ENCODE measurements around the gene RBM48. TPM values are rescaled to one million over a fixed set of nuclear protein-coding genes. Genes with fewer than 3 reads are reported as not detected.

Gene RBM48
- total and polyA plus RNA-seq, 2 of the 13 experiments (the other 11 are each of a cell fraction or from before 2014, with no cell fraction given): 7.2 to 12.2 TPM

- TF ChIP-seq BATF2 (CRISPR knock-in tag; IDR thresholded peaks at IDR 0.05): 0 out of 2 replicates have a peak, but pooled peaks have one; percentile 58
- no peak for TF ChIP-seq ZNF557 (CRISPR knock-in tag; IDR thresholded peaks at IDR 0.05)
- TF ChIP-seq ZNF644 (CRISPR knock-in tag; IDR thresholded peaks at IDR 0.05; ENCODE audit: low read depth): 0 out of 2 replicates have a peak, but pooled peaks have one; percentile 14
- TF ChIP-seq, protein P1, sequence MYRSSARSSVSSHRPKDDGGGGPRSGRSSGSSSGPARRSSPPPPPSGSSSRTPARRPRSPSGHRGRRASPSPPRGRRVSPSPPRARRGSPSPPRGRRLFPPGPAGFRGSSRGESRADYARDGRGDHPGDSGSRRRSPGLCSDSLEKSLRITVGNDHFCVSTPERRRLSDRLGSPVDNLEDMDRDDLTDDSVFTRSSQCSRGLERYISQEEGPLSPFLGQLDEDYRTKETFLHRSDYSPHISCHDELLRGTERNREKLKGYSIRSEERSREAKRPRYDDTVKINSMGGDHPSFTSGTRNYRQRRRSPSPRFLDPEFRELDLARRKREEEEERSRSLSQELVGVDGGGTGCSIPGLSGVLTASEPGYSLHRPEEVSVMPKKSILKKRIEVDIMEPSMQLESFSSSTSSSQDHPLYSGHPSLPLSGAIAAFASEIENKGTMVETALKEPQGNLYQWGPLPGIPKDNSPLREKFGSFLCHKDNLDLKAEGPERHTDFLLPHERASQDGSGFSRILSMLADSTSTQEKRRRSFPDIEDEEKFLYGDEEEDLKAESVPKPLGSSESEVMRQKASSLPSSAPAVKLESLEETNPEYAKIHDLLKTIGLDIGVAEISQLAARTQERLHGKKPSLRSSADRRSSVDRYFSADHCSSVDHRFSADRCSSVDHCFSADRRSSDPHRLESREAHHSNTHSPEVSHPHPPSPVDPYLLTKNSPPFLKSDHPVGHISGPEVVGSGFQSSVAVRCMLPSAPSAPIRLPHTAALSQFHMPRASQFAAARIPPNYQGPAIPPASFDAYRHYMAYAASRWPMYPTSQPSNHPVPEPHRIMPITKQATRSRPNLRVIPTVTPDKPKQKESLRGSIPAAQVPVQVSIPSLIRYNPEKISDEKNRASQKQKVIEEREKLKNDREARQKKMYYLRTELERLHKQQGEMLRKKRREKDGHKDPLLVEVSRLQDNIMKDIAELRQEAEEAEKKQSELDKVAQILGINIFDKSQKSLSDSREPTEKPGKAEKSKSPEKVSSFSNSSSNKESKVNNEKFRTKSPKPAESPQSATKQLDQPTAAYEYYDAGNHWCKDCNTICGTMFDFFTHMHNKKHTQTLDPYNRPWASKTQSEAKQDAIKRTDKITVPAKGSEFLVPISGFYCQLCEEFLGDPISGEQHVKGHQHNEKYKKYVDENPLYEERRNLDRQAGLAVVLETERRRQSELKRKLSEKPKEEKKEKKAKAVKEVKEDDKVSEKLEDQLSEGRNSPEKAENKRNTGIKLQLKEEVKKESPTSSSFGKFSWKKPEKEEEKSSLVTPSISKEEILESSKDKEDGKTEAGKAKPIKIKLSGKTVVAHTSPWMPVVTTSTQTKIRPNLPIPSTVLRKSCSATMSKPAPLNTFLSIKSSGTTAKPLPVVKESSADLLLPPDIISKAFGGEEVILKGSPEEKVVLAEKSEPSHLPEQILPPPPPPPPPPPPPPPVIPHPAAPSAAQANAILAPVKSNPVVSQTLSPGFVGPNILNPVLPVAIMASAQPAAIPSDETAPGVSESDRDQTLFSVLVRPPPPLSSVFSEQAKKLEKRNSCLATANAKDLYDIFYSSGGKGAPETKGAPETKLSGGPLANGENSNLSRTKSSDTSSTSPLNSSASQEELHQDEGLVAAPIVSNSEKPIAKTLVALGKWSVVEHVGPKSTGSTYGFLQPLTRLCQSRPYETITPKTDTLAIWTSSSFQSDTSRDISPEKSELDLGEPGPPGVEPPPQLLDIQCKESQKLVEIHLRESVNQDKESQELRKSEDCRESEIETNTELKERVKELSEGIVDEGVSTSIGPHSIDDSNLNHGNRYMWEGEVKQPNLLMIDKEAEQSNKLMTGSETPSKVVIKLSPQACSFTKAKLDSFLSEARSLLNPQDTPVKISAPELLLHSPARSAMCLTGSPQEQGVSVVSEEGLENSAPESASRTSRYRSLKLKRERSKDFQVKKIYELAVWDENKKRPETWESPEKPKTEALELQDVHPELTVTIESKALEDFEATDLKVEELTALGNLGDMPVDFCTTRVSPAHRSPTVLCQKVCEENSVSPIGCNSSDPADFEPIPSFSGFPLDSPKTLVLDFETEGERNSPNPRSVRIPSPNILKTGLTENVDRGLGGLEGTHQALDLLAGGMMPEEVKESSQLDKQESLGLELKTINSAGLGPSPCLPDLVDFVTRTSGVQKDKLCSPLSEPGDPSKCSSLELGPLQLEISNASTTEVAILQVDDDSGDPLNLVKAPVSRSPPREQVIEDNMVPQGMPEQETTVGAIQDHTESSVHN (CRISPR knock-in tag; IDR thresholded peaks at IDR 0.05): peak; percentile 47; the same call in 1 of the 2 replicates
- TF ChIP-seq AKAP8 (CRISPR knock-in tag; IDR thresholded peaks at IDR 0.05): no peak
- peak; percentile 79 for TF ChIP-seq TBL1XR1 (IDR thresholded peaks at IDR 0.05; ENCODE audit: borderline replicate concordance, low read length, partially characterized antibody)
- TF ChIP-seq, protein P2, sequence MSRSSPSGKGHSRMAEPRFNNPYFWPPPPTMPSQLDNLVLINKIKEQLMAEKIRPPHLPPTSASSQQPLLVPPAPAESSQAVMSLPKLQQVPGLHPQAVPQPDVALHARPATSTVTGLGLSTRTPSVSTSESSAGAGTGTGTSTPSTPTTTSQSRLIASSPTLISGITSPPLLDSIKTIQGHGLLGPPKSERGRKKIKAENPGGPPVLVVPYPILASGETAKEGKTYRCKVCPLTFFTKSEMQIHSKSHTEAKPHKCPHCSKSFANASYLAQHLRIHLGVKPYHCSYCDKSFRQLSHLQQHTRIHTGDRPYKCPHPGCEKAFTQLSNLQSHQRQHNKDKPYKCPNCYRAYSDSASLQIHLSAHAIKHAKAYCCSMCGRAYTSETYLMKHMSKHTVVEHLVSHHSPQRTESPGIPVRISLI (CRISPR knock-in tag; IDR thresholded peaks at IDR 0.05; ENCODE audit: borderline replicate concordance): no peak; the same call in 1 of the 2 replicates
- no peak for TF ChIP-seq ZMYM3 (CRISPR knock-in tag; IDR thresholded peaks at IDR 0.05)
- no peak for TF ChIP-seq HMGA1 (CRISPR knock-in tag; conservative IDR thresholded peaks at IDR 0.05)
- 0 out of 2 replicates have a peak, but pooled peaks have one; percentile 9 for TF ChIP-seq CAMTA2 (CRISPR knock-in tag; IDR thresholded peaks at IDR 0.05; ENCODE audit: borderline replicate concordance)
- peak; percentile 81 for TF ChIP-seq YEATS4 (CRISPR knock-in tag; IDR thresholded peaks at IDR 0.05; ENCODE audit: borderline replicate concordance)
- no peak for TF ChIP-seq RBM22 (optimal IDR thresholded peaks at IDR 0.05; ENCODE audit: low read length)
- peak; percentile 59 for TF ChIP-seq MIXL1 (CRISPR knock-in tag; IDR thresholded peaks at IDR 0.05)
- no peak for TF ChIP-seq REL (CRISPR knock-in tag; conservative IDR thresholded peaks at IDR 0.05)
- peak; percentile 79 for TF ChIP-seq NR2C2 (CRISPR knock-in tag; IDR thresholded peaks at IDR 0.05; ENCODE audit: borderline replicate concordance)
- no peak for TF ChIP-seq RORA (CRISPR knock-in tag; IDR thresholded peaks at IDR 0.05)
- TF ChIP-seq, protein P3, sequence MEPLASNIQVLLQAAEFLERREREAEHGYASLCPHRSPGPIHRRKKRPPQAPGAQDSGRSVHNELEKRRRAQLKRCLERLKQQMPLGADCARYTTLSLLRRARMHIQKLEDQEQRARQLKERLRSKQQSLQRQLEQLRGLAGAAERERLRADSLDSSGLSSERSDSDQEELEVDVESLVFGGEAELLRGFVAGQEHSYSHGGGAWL (CRISPR knock-in tag; IDR thresholded peaks at IDR 0.05): peak; percentile 22
- peak; percentile 100 for TF ChIP-seq FOXK1 (CRISPR knock-in tag; IDR thresholded peaks at IDR 0.05; ENCODE audit: borderline replicate concordance, low read depth)
- TF ChIP-seq MAFK (conservative IDR thresholded peaks at IDR 0.05 in 1 of 2, IDR thresholded peaks at IDR 0.05 in 1 of 2; ENCODE audit: low read length in 2 of 2): peak in 1 of 2 experiments; percentile 45; a peak in 1 of 4 replicates
These were observed at the start of gene RBM48, which contains the start of gene PEX1 (continued) for GRCh38 chr7:92528188-92528957.
